ENCODE data around the gene ACER3.
A peak's percentile ranks its signal among the peaks of the same experiment; 100 is the strongest.

Gene ACER3

GRCh38 chr11:76997512-76997911 lies 136.8 kb downstream of the ACER3 start:
- TF ChIP-seq, protein P1, sequence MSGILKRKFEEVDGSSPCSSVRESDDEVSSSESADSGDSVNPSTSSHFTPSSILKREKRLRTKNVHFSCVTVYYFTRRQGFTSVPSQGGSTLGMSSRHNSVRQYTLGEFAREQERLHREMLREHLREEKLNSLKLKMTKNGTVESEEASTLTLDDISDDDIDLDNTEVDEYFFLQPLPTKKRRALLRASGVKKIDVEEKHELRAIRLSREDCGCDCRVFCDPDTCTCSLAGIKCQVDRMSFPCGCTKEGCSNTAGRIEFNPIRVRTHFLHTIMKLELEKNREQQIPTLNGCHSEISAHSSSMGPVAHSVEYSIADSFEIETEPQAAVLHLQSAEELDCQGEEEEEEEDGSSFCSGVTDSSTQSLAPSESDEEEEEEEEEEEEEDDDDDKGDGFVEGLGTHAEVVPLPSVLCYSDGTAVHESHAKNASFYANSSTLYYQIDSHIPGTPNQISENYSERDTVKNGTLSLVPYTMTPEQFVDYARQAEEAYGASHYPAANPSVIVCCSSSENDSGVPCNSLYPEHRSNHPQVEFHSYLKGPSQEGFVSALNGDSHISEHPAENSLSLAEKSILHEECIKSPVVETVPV (CRISPR knock-in tag; IDR thresholded peaks at IDR 0.05), result no peak
- TF ChIP-seq ZNF70 (CRISPR knock-in tag; IDR thresholded peaks at IDR 0.05), result no peak
- TF ChIP-seq SNAI2 (CRISPR knock-in tag; IDR thresholded peaks at IDR 0.05), result no peak
- no peak for TF ChIP-seq RARB (CRISPR knock-in tag; IDR thresholded peaks at IDR 0.05)
- TF ChIP-seq ZFP3 (CRISPR knock-in tag; IDR thresholded peaks at IDR 0.05), result no peak
- TF ChIP-seq OSR1 (CRISPR knock-in tag; IDR thresholded peaks at IDR 0.05), result no peak
- TF ChIP-seq CSDC2 (CRISPR knock-in tag; IDR thresholded peaks at IDR 0.05), result no peak
- TF ChIP-seq ZNF8 (CRISPR knock-in tag; IDR thresholded peaks at IDR 0.05), result no peak
- TF ChIP-seq, protein P2, sequence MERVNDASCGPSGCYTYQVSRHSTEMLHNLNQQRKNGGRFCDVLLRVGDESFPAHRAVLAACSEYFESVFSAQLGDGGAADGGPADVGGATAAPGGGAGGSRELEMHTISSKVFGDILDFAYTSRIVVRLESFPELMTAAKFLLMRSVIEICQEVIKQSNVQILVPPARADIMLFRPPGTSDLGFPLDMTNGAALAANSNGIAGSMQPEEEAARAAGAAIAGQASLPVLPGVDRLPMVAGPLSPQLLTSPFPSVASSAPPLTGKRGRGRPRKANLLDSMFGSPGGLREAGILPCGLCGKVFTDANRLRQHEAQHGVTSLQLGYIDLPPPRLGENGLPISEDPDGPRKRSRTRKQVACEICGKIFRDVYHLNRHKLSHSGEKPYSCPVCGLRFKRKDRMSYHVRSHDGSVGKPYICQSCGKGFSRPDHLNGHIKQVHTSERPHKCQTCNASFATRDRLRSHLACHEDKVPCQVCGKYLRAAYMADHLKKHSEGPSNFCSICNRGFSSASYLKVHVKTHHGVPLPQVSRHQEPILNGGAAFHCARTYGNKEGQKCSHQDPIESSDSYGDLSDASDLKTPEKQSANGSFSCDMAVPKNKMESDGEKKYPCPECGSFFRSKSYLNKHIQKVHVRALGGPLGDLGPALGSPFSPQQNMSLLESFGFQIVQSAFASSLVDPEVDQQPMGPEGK (CRISPR knock-in tag; IDR thresholded peaks at IDR 0.05; ENCODE audit: borderline replicate concordance), result no peak
- no peak for TF ChIP-seq ZFP30 (CRISPR knock-in tag; IDR thresholded peaks at IDR 0.05)
- no peak for TF ChIP-seq TCF4 (CRISPR knock-in tag; IDR thresholded peaks at IDR 0.05; ENCODE audit: borderline replicate concordance)
- ATAC-seq, result no peak

GRCh38 chr11:76999597-76999996 lies 138.9 kb downstream of the ACER3 start:
- no peak for ATAC-seq
- TF ChIP-seq, protein P2 (CRISPR knock-in tag; IDR thresholded peaks at IDR 0.05; ENCODE audit: borderline replicate concordance), result no peak
- peak; percentile 78 for TF ChIP-seq ZNF8 (CRISPR knock-in tag; IDR thresholded peaks at IDR 0.05)

- TF ChIP-seq OSR1 (CRISPR knock-in tag; IDR thresholded peaks at IDR 0.05) (no peak), TCF4 (CRISPR knock-in tag; IDR thresholded peaks at IDR 0.05; ENCODE audit: borderline replicate concordance) (no peak), ZFP30 (CRISPR knock-in tag; IDR thresholded peaks at IDR 0.05) (no peak), ZNF565 (CRISPR knock-in tag; conservative IDR thresholded peaks at IDR 0.05; ENCODE audit: low read depth) (no peak), ESRRG (CRISPR knock-in tag; IDR thresholded peaks at IDR 0.05) (no peak), TSHZ2 (CRISPR knock-in tag; IDR thresholded peaks at IDR 0.05) (no peak), GLIS3 (CRISPR knock-in tag; IDR thresholded peaks at IDR 0.05) (no peak), ISL1 (CRISPR knock-in tag; IDR thresholded peaks at IDR 0.05) (no peak), SNAI2 (CRISPR knock-in tag; IDR thresholded peaks at IDR 0.05) (no peak), BACH2 (CRISPR knock-in tag; IDR thresholded peaks at IDR 0.05; ENCODE audit: borderline replicate concordance) (no peak), PPARA (CRISPR knock-in tag; IDR thresholded peaks at IDR 0.05; ENCODE audit: borderline replicate concordance) (no peak), ZC3H10 (CRISPR knock-in tag; IDR thresholded peaks at IDR 0.05) (no peak), TOX (CRISPR knock-in tag; IDR thresholded peaks at IDR 0.05; ENCODE audit: borderline replicate concordance) (no peak), RARB (CRISPR knock-in tag; IDR thresholded peaks at IDR 0.05) (no peak), ARNTL (CRISPR knock-in tag; IDR thresholded peaks at IDR 0.05; ENCODE audit: borderline replicate concordance, low read depth) (no peak)
- TF ChIP-seq, protein P2 (CRISPR knock-in tag; IDR thresholded peaks at IDR 0.05; ENCODE audit: borderline replicate concordance), result no peak
- TF ChIP-seq, protein P3, sequence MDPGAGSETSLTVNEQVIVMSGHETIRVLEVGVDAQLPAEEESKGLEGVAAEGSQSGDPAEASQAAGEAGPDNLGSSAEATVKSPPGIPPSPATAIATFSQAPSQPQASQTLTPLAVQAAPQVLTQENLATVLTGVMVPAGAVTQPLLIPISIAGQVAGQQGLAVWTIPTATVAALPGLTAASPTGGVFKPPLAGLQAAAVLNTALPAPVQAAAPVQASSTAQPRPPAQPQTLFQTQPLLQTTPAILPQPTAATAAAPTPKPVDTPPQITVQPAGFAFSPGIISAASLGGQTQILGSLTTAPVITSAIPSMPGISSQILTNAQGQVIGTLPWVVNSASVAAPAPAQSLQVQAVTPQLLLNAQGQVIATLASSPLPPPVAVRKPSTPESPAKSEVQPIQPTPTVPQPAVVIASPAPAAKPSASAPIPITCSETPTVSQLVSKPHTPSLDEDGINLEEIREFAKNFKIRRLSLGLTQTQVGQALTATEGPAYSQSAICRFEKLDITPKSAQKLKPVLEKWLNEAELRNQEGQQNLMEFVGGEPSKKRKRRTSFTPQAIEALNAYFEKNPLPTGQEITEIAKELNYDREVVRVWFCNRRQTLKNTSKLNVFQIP (CRISPR knock-in tag; IDR thresholded peaks at IDR 0.05; ENCODE audit: borderline replicate concordance, low read depth), result no peak
These were observed 140.9 kb downstream of the ACER3 start for GRCh38 chr11:77001613-77002012.

More at GRCh38 chr11:77001613-77002012, 140.9 kb downstream of the ACER3 start:
- ATAC-seq, result no peak

Data from SK-N-SH treated with all-trans-retinoic acid at 6 μM for 48 hours (cell line).